ENCODE measurements around the gene TPM4.

Gene TPM4

DNA sequence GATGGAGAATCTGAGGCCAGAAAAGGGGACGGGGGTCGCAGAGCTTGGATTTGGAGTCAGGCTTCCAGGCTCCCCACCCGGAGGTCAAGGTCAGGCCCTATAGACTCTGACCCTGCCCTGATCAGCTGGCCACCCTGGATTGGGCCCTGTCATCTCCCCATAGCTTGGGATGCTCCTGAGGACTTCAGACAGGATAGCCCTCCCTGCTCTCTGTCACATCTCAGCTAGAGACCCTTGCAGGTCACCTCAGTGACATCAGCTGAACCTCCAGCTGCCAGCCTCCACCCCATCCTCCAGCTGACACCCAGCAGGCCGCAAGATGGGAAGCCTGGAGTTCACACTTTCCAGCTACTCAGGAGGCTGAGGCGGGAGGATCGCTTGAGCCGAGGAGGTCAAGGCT is 2.8 kb upstream of the TPM4 start:
- no peak for TF ChIP-seq SIN3A (IDR thresholded peaks at IDR 0.05; ENCODE audit: borderline replicate concordance, insufficient read depth, low read length)

DNA sequence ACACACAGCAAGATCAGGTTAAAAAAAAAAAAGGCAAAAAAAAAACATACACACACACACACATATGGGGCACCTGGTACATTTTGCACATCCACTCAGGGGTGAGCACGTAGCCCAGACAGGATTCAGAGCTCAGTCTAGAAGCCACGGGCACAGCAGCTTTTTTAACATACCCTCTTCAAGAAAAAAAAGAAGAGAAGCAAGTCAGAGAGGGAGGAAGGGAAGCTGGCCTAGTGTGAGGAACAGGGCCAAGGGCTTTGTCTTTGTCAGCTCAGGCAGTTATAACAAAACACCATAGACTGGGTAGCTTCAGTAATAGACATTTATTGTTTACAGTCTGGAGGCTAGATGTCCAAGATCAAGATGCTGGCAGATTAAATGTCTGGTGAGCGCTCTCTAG is 2.3 kb upstream of the TPM4 start:
- no peak for TF ChIP-seq SIN3A (IDR thresholded peaks at IDR 0.05; ENCODE audit: borderline replicate concordance, insufficient read depth, low read length)
- no peak for TF ChIP-seq FOXP2 (optimal IDR thresholded peaks at IDR 0.05; ENCODE audit: borderline replicate concordance, extremely low read depth, extremely low read length, insufficient read depth)
- TF ChIP-seq, protein P1, sequence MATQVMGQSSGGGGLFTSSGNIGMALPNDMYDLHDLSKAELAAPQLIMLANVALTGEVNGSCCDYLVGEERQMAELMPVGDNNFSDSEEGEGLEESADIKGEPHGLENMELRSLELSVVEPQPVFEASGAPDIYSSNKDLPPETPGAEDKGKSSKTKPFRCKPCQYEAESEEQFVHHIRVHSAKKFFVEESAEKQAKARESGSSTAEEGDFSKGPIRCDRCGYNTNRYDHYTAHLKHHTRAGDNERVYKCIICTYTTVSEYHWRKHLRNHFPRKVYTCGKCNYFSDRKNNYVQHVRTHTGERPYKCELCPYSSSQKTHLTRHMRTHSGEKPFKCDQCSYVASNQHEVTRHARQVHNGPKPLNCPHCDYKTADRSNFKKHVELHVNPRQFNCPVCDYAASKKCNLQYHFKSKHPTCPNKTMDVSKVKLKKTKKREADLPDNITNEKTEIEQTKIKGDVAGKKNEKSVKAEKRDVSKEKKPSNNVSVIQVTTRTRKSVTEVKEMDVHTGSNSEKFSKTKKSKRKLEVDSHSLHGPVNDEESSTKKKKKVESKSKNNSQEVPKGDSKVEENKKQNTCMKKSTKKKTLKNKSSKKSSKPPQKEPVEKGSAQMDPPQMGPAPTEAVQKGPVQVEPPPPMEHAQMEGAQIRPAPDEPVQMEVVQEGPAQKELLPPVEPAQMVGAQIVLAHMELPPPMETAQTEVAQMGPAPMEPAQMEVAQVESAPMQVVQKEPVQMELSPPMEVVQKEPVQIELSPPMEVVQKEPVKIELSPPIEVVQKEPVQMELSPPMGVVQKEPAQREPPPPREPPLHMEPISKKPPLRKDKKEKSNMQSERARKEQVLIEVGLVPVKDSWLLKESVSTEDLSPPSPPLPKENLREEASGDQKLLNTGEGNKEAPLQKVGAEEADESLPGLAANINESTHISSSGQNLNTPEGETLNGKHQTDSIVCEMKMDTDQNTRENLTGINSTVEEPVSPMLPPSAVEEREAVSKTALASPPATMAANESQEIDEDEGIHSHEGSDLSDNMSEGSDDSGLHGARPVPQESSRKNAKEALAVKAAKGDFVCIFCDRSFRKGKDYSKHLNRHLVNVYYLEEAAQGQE (IDR thresholded peaks at IDR 0.05; ENCODE audit: insufficient read depth in 1 of 2, low read depth in 2 of 2, low read length in 2 of 2) = no peak
- no peak for TF ChIP-seq TAF1 (IDR thresholded peaks at IDR 0.05; ENCODE audit: borderline replicate concordance, insufficient read depth, low read length)
- TF ChIP-seq POLR2AphosphoS5 (IDR thresholded peaks at IDR 0.05; ENCODE audit: low read depth, low read length) = no peak

DNA sequence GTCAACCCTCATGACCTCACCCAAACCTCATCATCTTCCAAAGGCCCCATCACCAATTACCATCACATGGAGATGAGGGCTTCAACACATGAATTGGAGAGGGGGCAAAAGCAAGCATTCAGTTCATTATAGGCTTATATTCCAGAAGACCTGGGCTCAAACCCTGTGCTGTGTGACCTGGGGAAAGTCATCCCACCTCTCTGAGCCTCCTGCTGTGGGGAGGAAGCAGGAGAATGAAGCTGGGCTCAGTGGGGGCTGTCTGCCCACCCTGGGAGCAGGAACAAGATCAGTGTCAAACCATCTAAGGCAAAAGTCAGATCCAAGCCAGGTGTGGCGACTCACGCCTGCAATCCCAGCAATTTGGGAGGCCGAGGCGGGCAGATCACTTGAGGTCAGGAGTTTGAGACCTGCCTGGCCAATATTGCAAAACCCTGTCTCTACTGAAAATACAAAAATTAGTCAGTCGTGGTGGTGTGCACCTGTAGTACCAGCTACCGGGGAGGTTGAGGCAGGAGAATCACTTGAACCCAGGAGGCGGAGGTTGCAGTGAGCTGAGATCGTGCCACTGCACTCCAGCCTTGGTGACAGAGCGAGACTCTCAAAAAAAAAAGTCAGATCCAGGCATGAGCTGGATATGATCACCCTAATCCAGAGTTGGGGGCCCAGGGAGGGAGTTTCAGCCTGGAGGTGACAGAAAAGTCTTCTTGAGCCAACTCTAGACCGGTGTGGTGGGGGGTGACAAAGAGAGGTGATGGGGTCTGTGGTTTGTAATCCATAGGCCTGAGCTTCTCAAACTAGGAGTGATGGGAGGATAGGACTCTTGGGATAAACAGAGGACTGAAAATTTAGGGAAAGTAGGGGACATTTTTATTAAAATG is 1.6 kb upstream of the TPM4 start:
- TF ChIP-seq, protein P1 (IDR thresholded peaks at IDR 0.05; ENCODE audit: insufficient read depth in 1 of 2, low read depth in 2 of 2, low read length in 2 of 2) = no peak
- TF ChIP-seq FOXP2 (optimal IDR thresholded peaks at IDR 0.05; ENCODE audit: borderline replicate concordance, extremely low read depth, extremely low read length, insufficient read depth) (no peak), TAF1 (IDR thresholded peaks at IDR 0.05; ENCODE audit: borderline replicate concordance, insufficient read depth, low read length) (no peak), SIN3A (IDR thresholded peaks at IDR 0.05; ENCODE audit: borderline replicate concordance, insufficient read depth, low read length) (no peak), POLR2AphosphoS5 (IDR thresholded peaks at IDR 0.05; ENCODE audit: low read depth, low read length) (no peak)

DNA sequence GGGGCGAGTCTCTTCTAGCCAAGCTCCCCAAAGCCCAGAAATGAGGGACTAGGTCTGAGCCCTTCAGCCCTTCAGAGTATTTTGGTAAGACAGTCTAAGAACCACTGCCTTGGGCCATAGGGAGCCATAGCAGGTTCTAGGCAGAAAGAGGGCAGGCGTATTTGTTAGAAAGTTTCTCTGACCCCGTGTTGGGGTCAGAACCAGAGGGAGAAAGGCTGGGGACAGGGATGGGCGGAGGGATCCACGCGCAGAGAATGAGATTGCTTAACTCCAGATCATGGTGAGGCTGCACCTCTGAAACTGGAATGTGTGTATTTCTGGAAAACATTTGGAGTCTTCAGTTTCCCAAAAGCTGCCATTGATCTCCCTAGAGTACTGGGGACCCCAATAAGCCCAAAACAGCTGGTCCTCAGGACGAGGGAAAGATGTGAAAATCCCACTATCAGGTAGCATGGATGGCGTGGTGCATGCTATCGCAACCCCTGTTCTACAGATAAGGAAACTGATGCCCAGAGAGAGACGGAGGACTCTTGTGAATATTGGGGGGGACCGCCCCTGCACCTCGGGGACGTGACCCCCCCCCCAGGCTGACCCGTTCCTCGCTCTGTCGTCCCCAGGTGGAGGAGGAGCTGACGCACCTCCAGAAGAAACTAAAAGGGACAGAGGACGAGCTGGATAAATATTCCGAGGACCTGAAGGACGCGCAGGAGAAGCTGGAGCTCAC is 703 bp upstream of the TPM4 start:
- TF ChIP-seq, protein P1 (IDR thresholded peaks at IDR 0.05; ENCODE audit: insufficient read depth in 1 of 2, low read depth in 2 of 2, low read length in 2 of 2) = no peak
- no peak for TF ChIP-seq SIN3A (IDR thresholded peaks at IDR 0.05; ENCODE audit: borderline replicate concordance, insufficient read depth, low read length)
- no peak for TF ChIP-seq FOXP2 (optimal IDR thresholded peaks at IDR 0.05; ENCODE audit: borderline replicate concordance, extremely low read depth, extremely low read length, insufficient read depth)
- no peak for TF ChIP-seq POLR2AphosphoS5 (IDR thresholded peaks at IDR 0.05; ENCODE audit: low read depth, low read length)
- TF ChIP-seq TAF1 (IDR thresholded peaks at IDR 0.05; ENCODE audit: borderline replicate concordance, insufficient read depth, low read length) = no peak

DNA sequence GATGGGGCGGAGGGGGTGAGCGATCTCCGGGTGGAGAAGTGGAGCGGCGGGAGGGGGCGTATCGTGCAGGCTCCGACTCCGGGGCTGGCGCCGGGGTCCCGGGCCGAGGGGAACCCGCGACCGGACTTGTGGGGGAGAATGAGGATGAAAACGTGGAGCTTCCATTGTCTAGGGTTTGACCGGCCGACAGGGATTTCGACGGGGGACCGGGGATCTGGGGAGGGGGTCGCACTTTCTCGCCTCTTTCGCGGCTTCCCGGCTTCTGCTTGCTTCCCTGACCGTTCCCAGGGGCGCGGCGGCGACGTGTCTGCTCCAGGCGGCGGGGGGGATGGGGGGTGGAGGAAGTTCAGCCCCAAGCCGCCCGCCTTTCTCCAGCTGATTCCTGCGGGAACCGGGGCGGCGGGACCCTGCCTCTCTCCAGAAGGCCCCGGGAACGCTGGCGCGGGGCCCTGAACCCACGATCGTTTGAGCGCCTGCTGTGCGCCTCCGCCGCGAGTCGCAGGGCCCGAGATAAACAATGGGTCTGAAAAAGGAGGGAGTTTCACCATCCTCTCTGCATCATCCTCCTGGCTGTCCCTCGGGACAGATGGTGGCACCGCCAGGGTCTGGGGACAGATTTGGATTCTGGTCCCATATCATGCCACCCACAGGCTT is 790 bp downstream of the TPM4 start:
- no peak for TF ChIP-seq TAF1 (IDR thresholded peaks at IDR 0.05; ENCODE audit: borderline replicate concordance, insufficient read depth, low read length)
- TF ChIP-seq POLR2AphosphoS5 (IDR thresholded peaks at IDR 0.05; ENCODE audit: low read depth, low read length) = no peak
- TF ChIP-seq, protein P1 (IDR thresholded peaks at IDR 0.05; ENCODE audit: insufficient read depth in 1 of 2, low read depth in 2 of 2, low read length in 2 of 2) = no peak
- no peak; the same call in 1 of the 2 replicates for TF ChIP-seq SIN3A (IDR thresholded peaks at IDR 0.05; ENCODE audit: borderline replicate concordance, insufficient read depth, low read length)
- no peak for TF ChIP-seq FOXP2 (optimal IDR thresholded peaks at IDR 0.05; ENCODE audit: borderline replicate concordance, extremely low read depth, extremely low read length, insufficient read depth)

All from PFSK-1 (cell line).